ENCODE data around the gene EYS. TPM values are rescaled to one million over a fixed set of nuclear protein-coding genes. Genes with fewer than 3 reads are reported as not detected.
"Not testable (repeated sequence)": the region's sequence is repeated elsewhere in the genome, so short reads cannot be mapped to it uniquely, and the experiment has no call there.

Gene EYS
- total RNA-seq, 2 donors from 2014 or later: not detected

GRCh38 chr6:65637289-65638046, 69.6 kb downstream of the EYS start:
- Histone ChIP-seq H3K4me3 (no peak overlapping the region), H3K27ac (no peak overlapping the region), H3K9me3 (no peaks in the 10 kb centered on the region), H3K36me3 (no peaks in the 10 kb centered on the region), H3K27me3 (replicated peaks; ENCODE audit: insufficient read depth) (no peaks in the 10 kb centered on the region), H3K4me1 (ENCODE audit: control insufficient read depth in 1 of 2, low read depth in 2 of 2) (no peaks in the 10 kb centered on the region)
- DNase-seq (ENCODE audit: low spot score): no peak
- TF ChIP-seq CTCF (IDR thresholded peaks at IDR 0.05): no peak
- ATAC-seq (ENCODE audit: insufficient number of reproducible peaks, low FRiP score, low read depth): no peak

GRCh38 chr6:65633501-65633900, 73.5 kb downstream of the EYS start:
- Histone ChIP-seq H3K27ac (no peak overlapping the region), H3K4me3 (no peak overlapping the region), H3K27me3 (replicated peaks; ENCODE audit: insufficient read depth) (no peaks in the 10 kb centered on the region), H3K4me1 (ENCODE audit: control insufficient read depth in 1 of 2, low read depth in 2 of 2) (no peaks in the 10 kb centered on the region), H3K9me3 (no peaks in the 10 kb centered on the region), H3K36me3 (no peaks in the 10 kb centered on the region)
- TF ChIP-seq CTCF (IDR thresholded peaks at IDR 0.05): no peak
- DNase-seq (ENCODE audit: low spot score) (no peak), ATAC-seq (ENCODE audit: insufficient number of reproducible peaks, low FRiP score, low read depth) (no peak)

- TF ChIP-seq CTCF (IDR thresholded peaks at IDR 0.05): no peak
- Histone ChIP-seq H3K9me3 (no peaks in the 10 kb centered on the region), H3K36me3 (no peaks in the 10 kb centered on the region), H3K4me3 (no peak overlapping the region), H3K27me3 (replicated peaks; ENCODE audit: insufficient read depth) (no peaks in the 10 kb centered on the region), H3K27ac (no peak overlapping the region), H3K4me1 (ENCODE audit: control insufficient read depth in 1 of 2, low read depth in 2 of 2) (no peaks in the 10 kb centered on the region)
- ATAC-seq (ENCODE audit: insufficient number of reproducible peaks, low FRiP score, low read depth) (no peak), DNase-seq (ENCODE audit: low spot score) (no peak)
Measured at GRCh38 chr6:65631711-65632110, 75.3 kb downstream of the EYS start.

GRCh38 chr6:65627434-65627999, 79.5 kb downstream of the EYS start:
- not testable (repeated sequence) for H3K36me3 ChIP-seq; ATAC-seq (ENCODE audit: insufficient number of reproducible peaks, low FRiP score, low read depth); DNase-seq (ENCODE audit: low spot score); H3K27ac ChIP-seq; H3K4me3 ChIP-seq; H3K9me3 ChIP-seq; H3K27me3 ChIP-seq (replicated peaks; ENCODE audit: insufficient read depth); H3K4me1 ChIP-seq (ENCODE audit: control insufficient read depth in 1 of 2, low read depth in 2 of 2)

GRCh38 chr6:65627015-65627414, 80.0 kb downstream of the EYS start:
- Histone ChIP-seq H3K27ac (no peak overlapping the region), H3K27me3 (replicated peaks; ENCODE audit: insufficient read depth) (no peaks in the 10 kb centered on the region), H3K4me1 (ENCODE audit: control insufficient read depth in 1 of 2, low read depth in 2 of 2) (no peaks in the 10 kb centered on the region), H3K9me3 (no peaks in the 10 kb centered on the region), H3K36me3 (no peaks in the 10 kb centered on the region), H3K4me3 (no peak overlapping the region)
- ATAC-seq (ENCODE audit: insufficient number of reproducible peaks, low FRiP score, low read depth): no peak
- no peak for TF ChIP-seq CTCF (IDR thresholded peaks at IDR 0.05)
- DNase-seq (ENCODE audit: low spot score): no peak

Measured in thoracic aorta (tissue), 2 donors.